Activated CD4-positive, alpha-beta T cell treated with anti-CD3 and anti-CD28 coated beads for 36 hours (primary cell): ENCODE measurements around the gene STUB1. TPM values are rescaled to one million over a fixed set of nuclear protein-coding genes. Genes with fewer than 3 reads are reported as not detected.

Source experiments
- ATAC-seq: fragments of 200-7000 bp; cut with Tn5 transposase; one replicate; pipeline ENCODE4 v1.10.0; 2021; ENCODE audit warnings: mild to moderate bottlenecking, moderate library complexity
- CTCF ChIA-PET: fragments of 350-600 bp; sonication (Branson Sonifier 250); formaldehyde crosslinking; loops from one replicate; lab custom pipeline; 2021; ENCODE audit warnings: antibody characterized with exemption; lab: Charles Lee
- POLR2A ChIA-PET: fragments of 350-600 bp; sonication (Branson Sonifier 250); formaldehyde crosslinking; loops from one replicate; lab custom pipeline; 2021; ENCODE audit warnings: antibody characterized with exemption, inconsistent platforms; lab: Charles Lee
- DNase-seq: peaks from one replicate; pipeline ENCODE4 v3.0.0-alpha.2; 2020
- H3K27ac Mint-ChIP-seq: one replicate; pipeline ENCODE4 v1.8.0; 2021; ENCODE audit warnings: mixed read lengths
- H3K27me3 Mint-ChIP-seq: one replicate; pipeline ENCODE4 v1.8.0; 2021; ENCODE audit warnings: mixed read lengths
- H3K36me3 Mint-ChIP-seq: one replicate; pipeline ENCODE4 v1.8.0; 2021; ENCODE audit warnings: low read depth, mixed read lengths
- H3K4me1 Mint-ChIP-seq: one replicate; pipeline ENCODE4 v1.8.0; 2021; ENCODE audit warnings: mixed read lengths
- H3K4me3 Mint-ChIP-seq: one replicate; pipeline ENCODE4 v1.8.0; 2021; ENCODE audit warnings: mild to moderate bottlenecking, moderate library complexity, mixed read lengths
- H3K9me3 Mint-ChIP-seq: one replicate; pipeline ENCODE4 v1.8.0; 2021; ENCODE audit warnings: low read depth, mixed read lengths
- intact Hi-C, 2 experiments: fragments of 100-400 bp; cut with DNase I in 1 of 2; cut with micrococcal nuclease in 1 of 2; formaldehyde crosslinking; loops; one replicate each; pipeline versions ENCODE4 v1.14.2 to v1.15.1; 2022 to 2024; cut with DNase I, micrococcal nuclease
- total RNA-seq, 2 experiments: library from RNA; stranded (reverse); gene quantifications; one replicate each; pipeline ENCODE4 v1.2.3, GENCODE V29; 2021

Gene STUB1
- total RNA-seq, 2 experiments from 2014 or later = 61.1 to 67.0 TPM

- no peaks in the 10 kb centered on the region for H3K9me3 Mint-ChIP-seq
- H3K27ac Mint-ChIP-seq = no peak overlapping the region
- DNase-seq = no peak
- H3K27me3 Mint-ChIP-seq = no peaks in the 10 kb centered on the region
- no peak for ATAC-seq
- peak overlapping the region; percentile 44 for H3K4me3 Mint-ChIP-seq
- peaks cover 8% of the 10 kb centered on the region for H3K36me3 Mint-ChIP-seq
- ChIA-PET POLR2A (no interaction called here), CTCF (interaction anchor here (0.6 to 1.7 kb wide), 4 partner anchors 8 to 785 kb away, joined by 3 to 7 read pairs (median 3); partner anchors contain the start of genes ANTKMT and SOX8)
- intact Hi-C loops = loop anchor here in 1 of 2 experiments (1.0 kb wide), 1 partner anchor 34 kb away; no protein-coding TSS in a partner anchor
- peaks cover 3% of the 10 kb centered on the region for H3K4me1 Mint-ChIP-seq
Measured at GRCh38 chr16:728890-729744, 48.9 kb downstream of the STUB1 start.

GRCh38 chr16:729768-730665, 49.8 kb downstream of the STUB1 start:
- Mint-ChIP-seq H3K4me3 (no peak overlapping the region), H3K36me3 (peaks cover 13% of the 10 kb centered on the region), H3K4me1 (peaks cover 4% of the 10 kb centered on the region), H3K27ac (no peak overlapping the region), H3K9me3 (no peaks in the 10 kb centered on the region), H3K27me3 (no peaks in the 10 kb centered on the region)
- ATAC-seq = no peak
- DNase-seq = no peak
- intact Hi-C loops = loop anchor here in 1 of 2 experiments (5.0 kb wide), 1 partner anchor 582 kb away; no protein-coding TSS in a partner anchor
- POLR2A ChIA-PET = no interaction called here
- CTCF ChIA-PET = interaction anchor here (0.6 to 1.7 kb wide), 4 partner anchors 9 to 1863 kb away, joined by 3 to 7 read pairs (median 3); partner anchors contain the start of gene ANTKMT

DNA sequence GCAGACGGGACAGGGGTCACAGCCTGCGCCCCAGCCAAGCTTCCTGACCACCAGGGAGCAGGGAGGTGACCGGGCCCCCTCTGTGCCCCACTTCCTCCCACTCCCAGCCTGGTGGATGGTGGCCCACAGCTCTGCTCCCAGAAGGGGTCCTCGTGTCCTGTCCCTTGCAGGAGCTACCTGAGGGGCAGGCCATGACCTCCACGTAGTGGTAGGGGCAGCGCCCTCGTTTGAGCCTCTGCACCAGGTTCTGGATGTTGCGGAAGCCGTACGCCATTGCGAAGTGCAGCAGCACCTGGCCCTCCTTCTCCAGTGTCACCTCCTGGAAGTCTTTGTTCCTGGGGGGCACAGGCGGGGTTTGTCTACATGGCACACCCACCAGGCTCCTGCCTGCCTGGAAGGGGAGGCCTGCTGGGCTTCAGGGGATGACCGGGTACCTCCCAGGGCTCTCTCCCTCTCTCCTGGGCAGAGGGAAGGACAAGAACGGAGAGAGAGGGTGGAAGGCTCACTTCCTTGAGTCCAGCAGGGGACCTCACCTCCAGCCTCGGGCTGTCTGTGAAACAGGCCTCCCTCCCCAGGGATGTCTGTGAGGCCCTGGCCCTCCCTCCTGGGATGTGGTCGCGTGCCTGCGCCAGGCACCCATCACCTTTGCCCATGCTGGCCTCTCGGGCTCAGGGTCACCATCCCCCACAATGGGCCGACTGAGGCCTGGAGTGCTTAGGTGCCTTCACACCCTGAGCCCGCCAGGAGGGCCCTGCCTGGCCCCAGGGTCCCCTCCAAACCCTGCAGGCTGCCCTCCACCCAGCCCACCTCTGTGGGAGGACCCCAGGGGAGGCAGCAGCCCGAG, 50.7 kb downstream of the STUB1 start:
- DNase-seq (no peak), ATAC-seq (no peak)
- no peak overlapping the region for H3K4me3 Mint-ChIP-seq
- ChIA-PET CTCF (interaction anchor here (0.6 to 1.7 kb wide), 2 partner anchors 10 to 1862 kb away, joined by 3 to 7 read pairs; partner anchors contain the start of gene ANTKMT), POLR2A (no interaction called here)
- H3K27ac Mint-ChIP-seq = no peak overlapping the region
- H3K4me1 Mint-ChIP-seq = peaks cover 10% of the 10 kb centered on the region
- no peaks in the 10 kb centered on the region for H3K27me3 Mint-ChIP-seq
- intact Hi-C loops = loop anchor here in 1 of 2 experiments (5.0 kb wide), 1 partner anchor 581 kb away; no protein-coding TSS in a partner anchor
- peaks cover 17% of the 10 kb centered on the region for H3K36me3 Mint-ChIP-seq
- no peaks in the 10 kb centered on the region for H3K9me3 Mint-ChIP-seq

DNA sequence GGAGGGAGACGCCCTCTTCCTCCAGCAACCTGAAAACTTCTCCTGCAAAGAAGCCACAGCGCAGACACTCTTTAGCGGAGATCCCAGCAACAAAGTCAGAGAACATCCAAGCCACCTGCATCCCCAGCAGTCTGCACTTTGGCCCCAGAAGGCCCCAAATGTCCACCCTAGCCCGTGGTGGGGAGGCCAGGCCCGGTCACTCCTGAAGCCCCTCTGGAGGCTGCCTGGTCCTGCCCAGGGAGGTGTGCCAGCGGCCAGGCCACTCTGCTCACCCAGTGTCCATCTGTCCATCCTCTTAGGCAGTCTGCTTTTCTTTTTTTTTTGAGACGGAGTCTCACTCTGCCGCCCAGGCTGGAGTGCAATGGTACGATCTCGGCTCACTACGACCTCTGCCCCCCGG, 52.1 kb downstream of the STUB1 start:
- no peak overlapping the region for H3K27ac Mint-ChIP-seq
- ATAC-seq (no peak), DNase-seq (no peak)
- H3K27me3 Mint-ChIP-seq = no peaks in the 10 kb centered on the region
- POLR2A ChIA-PET = no interaction called here
- H3K36me3 Mint-ChIP-seq = peaks cover 22% of the 10 kb centered on the region
- CTCF ChIA-PET = interaction anchor here (0.9 to 1.1 kb wide), 2 partner anchors 9 to 20 kb away, joined by 3 to 4 read pairs; no protein-coding TSS in a partner anchor
- intact Hi-C loops = loop anchor here in 1 of 2 experiments (5.0 kb wide), 1 partner anchor 580 kb away; no protein-coding TSS in a partner anchor
- H3K4me3 Mint-ChIP-seq = no peak overlapping the region
- H3K4me1 Mint-ChIP-seq = peaks cover 17% of the 10 kb centered on the region
- no peaks in the 10 kb centered on the region for H3K9me3 Mint-ChIP-seq

Other genes starting within 250 kb of the STUB1 start
- 10 to 100 TPM; 64.7 to 69.7 TPM for gene CAPN15, start 152.7 kb upstream of the STUB1 start, total RNA-seq
- not detected for gene PRR35, start 120.0 kb upstream of the STUB1 start, total RNA-seq
- gene NHLRC4, start 113.4 kb upstream of the STUB1 start, total RNA-seq = under 1 TPM; 0.19 to 0.87 TPM
- 10 to 100 TPM; 24.2 to 24.7 TPM for gene PIGQ, start 110.4 kb upstream of the STUB1 start, total RNA-seq
- 1 to 10 TPM; 8.9 to 9.6 TPM for gene RAB40C, start 90.3 kb upstream of the STUB1 start, total RNA-seq
- gene WFIKKN1, start 49.4 kb upstream of the STUB1 start, total RNA-seq = 1 to 10 TPM in 1 of 2 experiments, under 1 TPM in 1; 0.74 to 1.1 TPM
- gene METTL26, start 44.1 kb upstream of the STUB1 start, total RNA-seq = 100 to 1,000 TPM; 116 to 127 TPM
- 10 to 100 TPM; 28.5 to 44.0 TPM for gene MCRIP2, start 38.6 kb upstream of the STUB1 start, total RNA-seq
- gene WDR90, start 31.0 kb upstream of the STUB1 start, total RNA-seq = 10 to 100 TPM; 43.6 to 55.9 TPM
- gene RHOT2, start 12.3 kb upstream of the STUB1 start, total RNA-seq = 100 to 1,000 TPM; 123 to 130 TPM
- under 1 TPM; 0.40 to 0.59 TPM for gene RHBDL1, start 4.7 kb upstream of the STUB1 start, total RNA-seq
- gene JMJD8, start 3.9 kb downstream of the STUB1 start, total RNA-seq = 10 to 100 TPM; 26.1 to 31.4 TPM
- gene WDR24, start 10.0 kb downstream of the STUB1 start, total RNA-seq = 10 to 100 TPM; 18.4 to 23.1 TPM
- gene FBXL16, start 25.4 kb downstream of the STUB1 start, total RNA-seq = 1 to 10 TPM; 6.1 to 6.8 TPM
- gene METRN, start 34.7 kb downstream of the STUB1 start, total RNA-seq = 10 to 100 TPM; 11.1 to 13.3 TPM
- 10 to 100 TPM; 13.3 to 27.0 TPM for gene ANTKMT, start 40.7 kb downstream of the STUB1 start, total RNA-seq
- gene CCDC78, start 46.0 kb downstream of the STUB1 start, total RNA-seq = 1 to 10 TPM; 1.8 to 2.4 TPM
- 10 to 100 TPM; 10.0 to 11.7 TPM for gene HAGHL, start 46.7 kb downstream of the STUB1 start, total RNA-seq
- 10 to 100 TPM; 28.3 to 31.9 TPM for gene CIAO3, start 60.6 kb downstream of the STUB1 start, total RNA-seq
- gene MSLN, start 80.3 kb downstream of the STUB1 start, total RNA-seq = not detected
- gene RPUSD1, start 108.0 kb downstream of the STUB1 start, total RNA-seq = 10 to 100 TPM; 16.3 to 17.5 TPM
- 100 to 1,000 TPM in 1 of 2 experiments, 10 to 100 TPM in 1; 82.2 to 105 TPM for gene CHTF18, start 108.2 kb downstream of the STUB1 start, total RNA-seq
- gene GNG13, start 120.3 kb downstream of the STUB1 start, total RNA-seq = not detected